Mesendoderm (in vitro differentiated cells): Measurements from ENCODE around the gene MOCS3.

Experiments used
- DNase-seq: peaks from one replicate; pipeline ENCODE4 v3.0.0; 2013
- H2AK5ac ChIP-seq: 2 replicates; pipeline ENCODE4 v1.6.1; 2013; ENCODE audit warnings: low read length, inconsistent platforms
- H2BK120ac ChIP-seq: 2 replicates; pipeline ENCODE4 v1.6.1; 2013; ENCODE audit warnings: low read depth, mild to moderate bottlenecking, low read length, moderate library complexity, mixed read lengths
- H2BK15ac ChIP-seq: replicated peaks from 2 replicates; pipeline ENCODE4 v1.6.1; 2013; ENCODE audit warnings: low read depth, mild to moderate bottlenecking, moderate library complexity
- H2BK5ac ChIP-seq: 2 replicates; pipeline ENCODE4 v1.6.1; 2013; ENCODE audit warnings: low read length, inconsistent platforms
- H3K18ac ChIP-seq: 2 replicates; pipeline ENCODE4 v1.6.1; 2013; ENCODE audit warnings: mild to moderate bottlenecking, low read length, mixed read lengths
- H3K23ac ChIP-seq: one replicate; pipeline ENCODE4 v1.6.1; 2013; ENCODE audit warnings: low read length
- H3K27ac ChIP-seq: 2 replicates; pipeline ENCODE4 v1.5.1; 2013; ENCODE audit warnings: low read depth, mild to moderate bottlenecking, inconsistent platforms, low read length, moderate library complexity
- H3K27me3 ChIP-seq: 2 replicates; pipeline ENCODE4 v1.6.1; 2013; ENCODE audit warnings: low read length, control low read depth, mild to moderate bottlenecking, inconsistent platforms; ENCODE audit not compliant: insufficient read depth, poor library complexity
- H3K36me3 ChIP-seq: 2 replicates; pipeline ENCODE4 v1.6.1; 2013; ENCODE audit warnings: low read length, inconsistent platforms; ENCODE audit not compliant: control insufficient read depth, insufficient read depth
- H3K4ac ChIP-seq: one replicate; pipeline ENCODE4 v1.6.1; 2013; ENCODE audit warnings: low read depth, mild to moderate bottlenecking, low read length, moderate library complexity
- H3K4me1 ChIP-seq: 2 replicates; pipeline ENCODE4 v1.6.1; 2013; ENCODE audit warnings: low read depth, low read length, inconsistent platforms; ENCODE audit not compliant: control insufficient read depth
- H3K4me2 ChIP-seq: 2 replicates; pipeline ENCODE4 v1.6.1; 2013; ENCODE audit warnings: low read length
- H3K4me3 ChIP-seq: 2 replicates; pipeline ENCODE4 v1.5.1; 2013; ENCODE audit warnings: mild to moderate bottlenecking, low read length
- H3K56ac ChIP-seq: one replicate; pipeline ENCODE4 v1.6.1; 2013; ENCODE audit warnings: low read length
- H3K79me1 ChIP-seq: 2 replicates; pipeline ENCODE4 v1.6.1; 2013; ENCODE audit warnings: low read length, inconsistent platforms
- H3K79me2 ChIP-seq: 2 replicates; pipeline ENCODE4 v1.6.1; 2013; ENCODE audit warnings: mild to moderate bottlenecking, low read length; ENCODE audit not compliant: control insufficient read depth, insufficient read depth
- H3K9ac ChIP-seq: 2 replicates; pipeline ENCODE4 v1.6.1; 2013; ENCODE audit warnings: low read length, inconsistent platforms
- H4K5ac ChIP-seq: one replicate; pipeline ENCODE4 v1.6.1; 2013; ENCODE audit warnings: low read length
- H4K8ac ChIP-seq: one replicate; pipeline ENCODE4 v1.6.1; 2013; ENCODE audit warnings: low read depth, mild to moderate bottlenecking, control low read depth, low read length, moderate library complexity
- WGBS: extraction: QIAGEN DNeasy Blood & Tissue Kit; methylation state at CpG from one replicate; pipeline ENCODE4 v1.1.7; 2013; ENCODE audit warnings: low lambda C conversion rate, missing lambda C conversion rate; ENCODE audit not compliant: insufficient coverage; ENCODE audit errors: extremely low coverage; 5-methylcytosine and 5-hydroxymethylcytosine counted together

Gene MOCS3

DNA sequence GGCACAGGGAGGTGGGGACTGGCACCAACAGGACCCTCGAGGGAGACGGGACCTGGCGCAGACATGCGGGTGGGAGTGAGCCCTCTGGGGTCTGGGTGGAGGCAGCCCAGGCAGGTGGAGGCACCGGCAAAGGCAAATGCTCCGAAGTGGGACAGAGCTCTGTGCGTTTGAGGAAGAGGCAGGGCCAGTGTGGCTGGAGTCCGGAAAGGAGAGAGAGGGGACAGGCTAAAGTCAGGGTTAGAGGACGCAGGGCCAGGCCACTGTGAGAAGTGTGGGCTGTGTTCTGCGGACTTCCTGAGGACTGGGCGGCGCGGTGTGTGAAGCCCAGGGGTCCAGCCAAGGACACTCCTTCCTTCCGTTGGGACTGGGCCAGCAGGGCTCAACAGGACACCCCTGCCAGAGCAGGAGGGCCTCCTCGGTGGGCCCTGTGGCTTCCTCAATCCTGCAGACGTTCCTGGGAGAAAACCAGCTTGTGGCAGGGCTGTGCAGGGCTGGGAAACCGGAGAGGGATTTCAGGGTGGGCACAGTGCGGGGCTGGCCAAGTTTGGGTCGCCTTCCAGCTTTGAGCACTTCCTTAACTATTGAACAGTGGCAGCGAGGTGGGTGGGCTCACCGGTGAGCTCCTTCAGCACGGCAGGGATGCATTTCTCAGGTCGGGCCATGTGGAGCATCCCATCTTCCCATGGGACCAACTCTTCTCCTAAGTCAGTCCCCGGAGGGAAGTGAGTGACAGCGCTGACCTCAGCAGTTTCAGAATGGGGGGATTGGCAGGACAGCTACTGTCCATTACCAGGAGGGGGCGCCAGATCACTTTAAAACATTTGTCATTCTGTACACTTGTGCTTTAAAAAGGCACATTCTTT lies 22.5 kb downstream of the MOCS3 start:
- H2BK15ac ChIP-seq: no peak overlapping the region
- H3K79me1 ChIP-seq: no peaks in the 10 kb centered on the region
- H3K4me2 ChIP-seq: no peak overlapping the region
- no peak overlapping the region for H2BK120ac ChIP-seq
- no CpG with 5 or more reads among the region's 26 CpGs for WGBS
- H4K5ac ChIP-seq: no peak overlapping the region
- no peak overlapping the region for H4K8ac ChIP-seq
- no peak overlapping the region for H3K4ac ChIP-seq
- no peak overlapping the region for H2AK5ac ChIP-seq
- no peaks in the 10 kb centered on the region for H3K36me3 ChIP-seq
- no peak overlapping the region for H3K27ac ChIP-seq
- no peaks in the 10 kb centered on the region for H3K4me1 ChIP-seq
- no peak overlapping the region for H2BK5ac ChIP-seq
- H3K4me3 ChIP-seq: no peak overlapping the region
- no peaks in the 10 kb centered on the region for H3K79me2 ChIP-seq
- no peaks in the 10 kb centered on the region for H3K27me3 ChIP-seq
- no peak overlapping the region for H3K9ac ChIP-seq
- no peak overlapping the region for H3K23ac ChIP-seq
- no peak overlapping the region for H3K56ac ChIP-seq
- H3K18ac ChIP-seq: no peak overlapping the region
- peak; percentile 71 for DNase-seq

GRCh38 chr20:50981714-50982048 lies 23.1 kb downstream of the MOCS3 start:
- no peak overlapping the region for H3K4ac ChIP-seq
- H3K4me2 ChIP-seq: no peak overlapping the region
- H3K4me3 ChIP-seq: no peak overlapping the region
- no peaks in the 10 kb centered on the region for H3K79me2 ChIP-seq
- no peak overlapping the region for H2BK5ac ChIP-seq
- no CpG with 5 or more reads among the region's 3 CpGs for WGBS
- no peak overlapping the region for H2BK15ac ChIP-seq
- H3K9ac ChIP-seq: no peak overlapping the region
- H3K36me3 ChIP-seq: no peaks in the 10 kb centered on the region
- H4K5ac ChIP-seq: no peak overlapping the region
- H3K23ac ChIP-seq: no peak overlapping the region
- no peaks in the 10 kb centered on the region for H3K79me1 ChIP-seq
- H2AK5ac ChIP-seq: no peak overlapping the region
- DNase-seq: no peak
- no peak overlapping the region for H3K18ac ChIP-seq
- no peaks in the 10 kb centered on the region for H3K4me1 ChIP-seq
- H2BK120ac ChIP-seq: no peak overlapping the region
- no peaks in the 10 kb centered on the region for H3K27me3 ChIP-seq
- no peak overlapping the region for H3K27ac ChIP-seq
- no peak overlapping the region for H3K56ac ChIP-seq
- H4K8ac ChIP-seq: no peak overlapping the region

GRCh38 chr20:50982363-50982762 lies 23.7 kb downstream of the MOCS3 start:
- Histone ChIP-seq H3K4ac (no peak overlapping the region), H3K4me3 (no peak overlapping the region), H3K36me3 (no peaks in the 10 kb centered on the region), H3K56ac (no peak overlapping the region), H4K5ac (no peak overlapping the region), H3K79me1 (no peaks in the 10 kb centered on the region), H2BK5ac (no peak overlapping the region), H2AK5ac (no peak overlapping the region), H3K79me2 (no peaks in the 10 kb centered on the region), H3K9ac (no peak overlapping the region), H3K4me2 (no peak overlapping the region), H2BK120ac (no peak overlapping the region), H4K8ac (no peak overlapping the region), H2BK15ac (no peak overlapping the region), H3K23ac (no peak overlapping the region), H3K18ac (no peak overlapping the region), H3K27me3 (no peaks in the 10 kb centered on the region), H3K27ac (no peak overlapping the region), H3K4me1 (no peaks in the 10 kb centered on the region)
- no CpG with 5 or more reads among the region's 4 CpGs for WGBS
- no peak for DNase-seq

GRCh38 chr20:50983321-50983720 lies 24.7 kb downstream of the MOCS3 start:
- no CpG with 5 or more reads among the region's 2 CpGs for WGBS
- H3K36me3 ChIP-seq: no peaks in the 10 kb centered on the region
- no peaks in the 10 kb centered on the region for H3K4me1 ChIP-seq

DNA sequence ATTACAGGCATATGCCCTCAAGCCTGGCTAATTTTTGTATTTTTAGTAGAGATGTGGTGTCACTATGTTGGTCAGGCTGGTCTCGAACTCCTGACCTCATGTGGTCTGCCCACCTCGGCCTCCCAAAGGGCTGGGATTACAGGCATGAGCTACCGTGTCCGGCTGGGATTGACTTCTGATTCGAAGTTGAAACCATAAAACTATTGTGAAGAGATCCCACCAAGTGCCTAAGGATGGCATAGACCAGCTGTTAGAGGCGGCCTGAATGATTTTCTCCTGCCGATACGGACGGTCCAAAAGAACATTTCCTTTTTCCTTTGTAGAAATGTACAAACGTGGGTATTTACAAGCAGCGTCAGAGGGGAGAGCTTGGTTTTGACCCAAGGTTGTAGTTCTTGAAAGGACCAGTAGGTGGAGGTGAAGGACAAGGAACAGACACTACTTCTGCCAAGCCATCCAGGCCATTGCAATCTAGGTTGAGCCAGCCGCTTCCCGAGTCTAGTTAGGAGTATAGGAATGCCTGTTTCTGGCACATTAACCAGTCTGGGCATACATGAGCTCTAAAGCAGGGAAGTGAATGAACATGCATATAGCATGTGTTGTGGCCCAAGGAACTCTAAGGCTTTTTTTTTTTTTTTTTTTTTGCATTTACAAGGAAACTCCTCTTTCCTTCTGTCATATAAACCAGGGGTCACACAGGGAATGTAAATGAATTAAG lies 29.0 kb downstream of the MOCS3 start:
- peak; percentile 88 for DNase-seq
- H3K9ac ChIP-seq: no peak overlapping the region
- H3K79me2 ChIP-seq: no peaks in the 10 kb centered on the region
- H3K4me3 ChIP-seq: no peak overlapping the region
- H3K36me3 ChIP-seq: no peaks in the 10 kb centered on the region
- no peak overlapping the region for H2AK5ac ChIP-seq
- H2BK5ac ChIP-seq: no peak overlapping the region
- H3K4me1 ChIP-seq: peaks cover 6% of the 10 kb centered on the region
- no peak overlapping the region for H2BK120ac ChIP-seq
- no peak overlapping the region for H4K8ac ChIP-seq
- no peak overlapping the region for H4K5ac ChIP-seq
- H3K18ac ChIP-seq: no peak overlapping the region
- H3K27ac ChIP-seq: no peak overlapping the region
- no peak overlapping the region for H3K56ac ChIP-seq
- no CpG with 5 or more reads among the region's 13 CpGs for WGBS
- no peak overlapping the region for H3K23ac ChIP-seq
- H3K27me3 ChIP-seq: no peaks in the 10 kb centered on the region
- no peak overlapping the region for H3K4ac ChIP-seq
- H3K79me1 ChIP-seq: no peaks in the 10 kb centered on the region
- no peak overlapping the region for H2BK15ac ChIP-seq
- no peak overlapping the region for H3K4me2 ChIP-seq

More at GRCh38 chr20:50983321-50983720, 24.7 kb downstream of the MOCS3 start:
- no peak overlapping the region for H3K4me2 ChIP-seq
- H3K79me1 ChIP-seq: no peaks in the 10 kb centered on the region
- no peak overlapping the region for H3K18ac ChIP-seq
- no peaks in the 10 kb centered on the region for H3K27me3 ChIP-seq
- H3K27ac ChIP-seq: no peak overlapping the region
- H3K56ac ChIP-seq: no peak overlapping the region
- H3K23ac ChIP-seq: no peak overlapping the region
- H3K4me3 ChIP-seq: no peak overlapping the region
- no peak overlapping the region for H4K8ac ChIP-seq
- H2AK5ac ChIP-seq: no peak overlapping the region
- DNase-seq: no peak
- no peak overlapping the region for H3K9ac ChIP-seq
- no peak overlapping the region for H4K5ac ChIP-seq
- H2BK5ac ChIP-seq: no peak overlapping the region
- H3K79me2 ChIP-seq: no peaks in the 10 kb centered on the region
- H3K4ac ChIP-seq: no peak overlapping the region
- H2BK15ac ChIP-seq: no peak overlapping the region
- no peak overlapping the region for H2BK120ac ChIP-seq
